Stimulated activated CD8-positive, alpha-beta memory T cell treated with anti-CD3 and anti-CD28 coated beads, Interleukin-7, amount 100 ng/mL, for 24 hours (primary cell): ENCODE results near the gene ANTXR1.

Experiments used
- DNase-seq: peaks from one replicate; pipeline ENCODE4 v3.0.0-alpha.2; 2020; ENCODE audit warnings: low read depth

ANTXR1 gene

DNA sequence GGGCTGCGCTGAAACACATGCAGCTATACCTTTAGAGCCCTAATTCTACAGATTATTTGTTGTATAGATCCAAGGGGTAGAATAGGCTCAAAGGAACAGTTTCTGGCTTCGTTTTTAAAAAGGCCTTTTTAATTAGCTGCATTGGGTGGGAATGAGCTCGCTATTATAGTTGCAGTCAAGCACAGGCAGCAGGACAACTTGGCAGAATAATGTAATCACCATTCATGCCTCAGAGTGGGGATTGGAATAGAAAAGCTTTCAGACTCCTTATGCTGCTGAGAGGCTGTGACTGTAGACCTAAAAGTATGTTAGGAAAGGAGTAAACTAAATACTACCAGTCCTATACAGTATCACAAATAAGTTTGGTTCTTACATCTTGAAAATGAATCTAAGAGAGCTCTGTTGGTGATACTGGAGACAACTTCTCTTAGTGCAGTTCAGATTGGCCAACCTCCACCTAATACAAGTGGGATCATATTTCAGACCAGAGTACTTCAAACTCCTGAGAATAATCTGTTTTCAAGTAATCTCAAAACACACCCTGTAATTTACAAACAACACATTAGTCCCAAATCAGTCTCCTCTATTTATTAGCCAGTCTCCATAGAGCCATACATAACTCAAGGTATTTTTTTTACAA lies 121.4 kb downstream of the ANTXR1 start:
- no peak for DNase-seq

- DNase-seq, result no peak
Measured at GRCh38 chr2:69138247-69138772, 125.3 kb downstream of the ANTXR1 start.

DNA sequence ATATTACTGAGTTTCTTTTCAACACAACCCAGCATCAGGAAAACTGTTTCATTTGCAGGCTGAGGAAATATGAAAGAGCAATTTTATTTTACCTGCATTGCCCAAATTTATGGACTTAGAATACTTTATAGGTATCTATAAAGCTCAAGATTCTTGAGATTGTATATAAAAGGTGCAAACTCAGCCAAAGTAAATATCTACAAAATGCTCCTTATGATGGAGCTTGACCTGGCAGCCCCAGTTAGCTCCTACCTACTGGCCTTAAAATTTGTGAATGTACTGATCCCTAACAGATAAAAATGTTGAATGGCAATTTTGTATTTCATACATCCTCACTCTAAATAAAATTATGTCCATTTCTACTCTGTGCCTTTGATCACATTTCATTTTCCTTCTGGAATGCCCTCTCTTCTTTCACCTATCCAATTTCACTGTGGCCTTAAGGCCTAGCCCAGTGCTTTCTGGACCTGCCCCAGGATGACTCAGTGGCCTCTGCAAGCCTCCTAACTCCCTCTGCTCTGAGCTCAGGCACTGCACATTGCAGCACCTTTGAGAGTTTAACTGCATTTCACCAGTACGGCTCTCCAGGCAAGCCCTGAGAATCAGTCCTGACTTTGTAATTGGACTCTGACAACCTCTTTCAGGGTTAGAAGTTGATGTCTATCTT lies 125.9 kb downstream of the ANTXR1 start:
- DNase-seq, result no peak

GRCh38 chr2:69139778-69140670 lies 127.0 kb downstream of the ANTXR1 start:
- no peak for DNase-seq

DNA sequence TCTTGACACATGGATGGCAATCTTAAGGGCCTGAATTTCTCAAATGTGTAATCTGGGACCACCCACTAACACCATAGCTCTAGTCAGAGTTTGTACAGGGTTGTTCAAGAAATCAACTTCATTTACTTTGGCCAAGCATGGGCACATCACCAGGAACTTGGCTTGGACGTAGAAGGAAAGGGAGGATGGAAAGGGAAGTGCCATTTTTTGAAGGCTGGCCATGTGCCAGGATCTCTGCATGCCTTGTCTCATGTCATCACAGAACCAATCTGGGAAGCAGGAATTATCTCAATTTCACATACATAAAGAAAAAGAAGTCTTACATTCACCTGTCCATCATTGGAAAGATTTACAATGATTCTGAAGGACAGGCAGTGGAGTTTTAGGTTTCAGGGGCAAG lies 128.1 kb downstream of the ANTXR1 start:
- DNase-seq, result no peak

DNA sequence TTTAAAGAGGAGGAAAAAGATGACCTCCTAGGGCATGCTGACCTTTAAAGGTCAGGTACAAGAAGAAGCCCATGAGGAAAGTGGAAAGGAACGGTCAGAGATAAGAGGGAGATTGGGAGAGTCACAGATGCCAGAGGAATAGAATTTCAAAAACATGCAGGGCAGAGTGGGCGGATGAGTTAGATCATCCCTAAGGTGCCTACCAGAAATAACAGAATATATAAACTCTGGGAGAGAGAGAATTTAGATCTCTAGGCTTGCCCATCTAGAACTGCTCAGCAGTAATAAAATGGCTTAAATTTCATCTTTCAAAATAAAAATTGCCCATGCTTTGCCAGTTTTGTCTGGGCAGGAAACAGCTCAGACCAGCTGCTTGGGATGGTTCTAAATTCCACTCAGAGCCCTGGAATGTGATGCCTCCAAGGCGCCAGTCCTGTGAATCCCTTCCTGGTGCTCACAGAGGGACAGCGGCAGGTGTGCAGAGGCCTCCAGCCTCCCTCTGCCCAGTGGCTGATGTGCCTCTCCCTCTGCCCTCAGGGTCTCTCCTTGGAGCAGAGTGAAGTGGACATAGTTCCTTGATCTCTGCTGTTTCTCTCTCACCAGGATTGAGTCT lies 130.9 kb downstream of the ANTXR1 start:
- no peak for DNase-seq

DNA sequence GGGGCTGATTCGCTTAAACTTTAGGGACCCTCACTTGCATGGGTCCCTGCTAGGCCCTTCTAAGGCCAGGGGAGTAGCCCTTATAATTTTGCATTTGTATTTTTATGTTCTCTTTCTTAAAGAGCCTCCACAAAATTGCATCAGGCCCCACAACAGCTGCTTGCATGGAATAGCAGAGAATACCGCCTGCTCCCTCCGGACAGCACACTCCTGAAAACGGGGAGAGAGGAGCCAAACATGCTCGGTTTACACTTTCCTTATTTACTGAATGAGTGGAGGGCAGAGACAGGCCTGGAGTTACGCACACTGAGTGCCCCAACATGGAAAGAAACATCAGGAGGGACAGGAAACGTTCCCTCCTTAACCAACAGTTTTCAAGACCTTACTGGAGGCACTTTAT lies 132.2 kb downstream of the ANTXR1 start:
- DNase-seq, result no peak

DNA sequence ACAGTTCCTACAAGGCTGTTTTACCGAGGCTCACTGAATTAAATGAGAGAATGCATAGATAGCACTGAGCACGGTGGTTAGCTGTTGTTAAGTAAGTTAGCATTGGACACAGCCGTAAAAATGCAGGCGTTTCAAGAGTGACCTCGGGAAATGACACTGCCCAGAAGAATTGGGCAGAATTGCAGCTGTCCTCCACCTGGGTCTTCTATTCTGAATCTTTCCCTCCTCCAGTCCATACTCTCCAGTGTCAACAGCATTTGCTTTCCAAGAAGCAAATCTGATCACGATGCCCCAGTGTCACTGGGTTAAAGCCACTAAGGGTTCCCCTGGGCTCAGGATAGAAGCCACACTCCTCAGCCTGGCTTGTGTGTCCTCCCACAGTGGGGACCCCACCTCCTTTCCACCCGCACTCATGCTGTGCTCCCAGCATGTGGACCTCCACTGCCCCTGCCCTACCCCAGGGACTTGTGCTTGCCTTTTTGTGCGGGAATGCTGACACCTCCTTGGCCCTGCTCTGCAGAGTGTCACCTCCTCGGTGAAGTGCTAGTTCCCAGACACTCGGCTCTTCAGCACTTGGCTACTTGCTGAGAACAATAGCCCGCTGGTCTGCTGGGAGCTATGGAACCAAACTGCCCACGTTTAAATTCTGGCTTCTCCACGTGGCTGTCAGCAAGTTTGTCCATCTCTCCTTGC lies 135.0 kb downstream of the ANTXR1 start:
- DNase-seq, result no peak

- DNase-seq, result no peak
Measured at GRCh38 chr2:69149631-69150215, 136.7 kb downstream of the ANTXR1 start.

GRCh38 chr2:69151931-69152330 lies 139.0 kb downstream of the ANTXR1 start:
- no peak for DNase-seq

GRCh38 chr2:69152847-69153583 lies 140.0 kb downstream of the ANTXR1 start:
- no peak for DNase-seq

DNA sequence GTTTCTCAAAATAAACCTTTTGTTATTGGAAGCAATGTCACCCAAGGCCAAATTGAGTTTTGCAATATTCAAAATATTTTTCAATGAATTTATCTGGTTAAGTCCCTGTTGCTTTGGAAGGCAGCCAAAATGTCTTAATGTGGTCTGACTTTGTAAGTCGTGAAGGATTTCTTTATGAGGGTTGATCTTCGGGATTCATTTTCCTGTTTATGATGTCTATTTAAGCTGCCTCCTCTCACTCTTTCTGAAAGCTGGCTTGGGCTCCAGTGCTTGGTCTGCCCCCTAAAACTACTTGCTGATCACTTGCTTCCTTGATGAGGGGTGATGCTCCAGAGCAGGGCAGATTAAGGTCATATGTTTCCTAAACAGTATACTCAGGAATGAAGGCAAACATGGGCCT lies 141.1 kb downstream of the ANTXR1 start:
- DNase-seq, result no peak

- no peak for DNase-seq
Measured at GRCh38 chr2:69156624-69157023, 143.6 kb downstream of the ANTXR1 start.

- DNase-seq, result no peak
Measured at GRCh38 chr2:69157441-69157840, 144.5 kb downstream of the ANTXR1 start.

DNA sequence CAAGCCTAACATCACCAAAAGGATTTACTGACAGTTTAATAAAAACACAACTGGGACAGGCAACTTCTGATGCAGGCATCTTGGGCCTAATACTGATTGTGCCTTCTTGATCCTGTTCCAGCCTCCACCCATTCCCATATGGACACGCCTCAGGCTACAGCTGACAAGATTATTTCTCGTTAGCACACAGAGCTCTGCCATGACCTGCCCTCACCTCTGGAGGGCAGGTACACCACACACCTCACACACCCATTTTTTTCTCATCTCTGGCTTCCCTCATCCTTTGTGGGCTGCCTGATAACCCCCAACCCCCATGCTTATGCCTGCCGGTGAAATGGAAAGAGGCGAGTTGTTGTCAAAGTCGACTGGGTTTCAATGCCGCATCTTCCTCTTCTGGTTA lies 147.0 kb downstream of the ANTXR1 start:
- no peak for DNase-seq

GRCh38 chr2:69162057-69162456 lies 149.1 kb downstream of the ANTXR1 start:
- DNase-seq, result no peak

- DNase-seq, result no peak
Measured at GRCh38 chr2:69163109-69163508, 150.1 kb downstream of the ANTXR1 start.

GRCh38 chr2:69163556-69163955 lies 150.6 kb downstream of the ANTXR1 start:
- no peak for DNase-seq

DNA sequence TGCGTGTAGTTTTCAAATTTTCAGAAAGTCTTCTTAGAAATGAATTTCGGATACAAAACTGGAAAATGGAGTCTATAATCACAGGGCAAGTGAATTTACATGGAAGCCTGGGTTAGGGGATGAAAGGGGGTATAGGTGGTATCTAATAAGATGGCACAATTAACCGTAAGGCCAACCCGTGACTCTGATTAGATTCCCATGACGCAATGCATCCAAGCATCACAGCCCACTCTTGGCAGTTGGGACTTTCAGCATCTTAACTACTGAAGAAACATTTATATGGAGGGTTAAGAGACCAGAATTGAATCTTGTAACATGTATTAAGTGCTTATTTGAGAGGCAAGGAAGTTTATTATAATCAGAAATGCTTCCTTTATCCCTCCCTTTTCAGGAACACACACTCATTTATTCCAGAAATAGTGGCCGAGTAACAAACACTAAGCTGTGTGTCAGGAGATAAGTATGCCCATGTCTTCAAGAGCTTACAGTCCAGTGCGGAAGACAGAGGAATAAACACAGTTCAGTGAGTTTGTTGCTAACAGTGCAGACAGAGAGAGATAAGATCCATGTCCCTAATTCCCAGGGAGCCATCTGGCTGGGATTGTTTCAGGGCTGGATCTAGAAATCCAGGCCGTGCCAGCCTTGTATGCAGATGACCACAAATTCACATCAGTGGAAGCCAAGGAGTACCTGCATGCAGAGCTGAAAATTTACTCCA lies 151.2 kb downstream of the ANTXR1 start:
- no peak for DNase-seq
